ENCODE data around the gene MAD1L1.

Gene MAD1L1

DNA sequence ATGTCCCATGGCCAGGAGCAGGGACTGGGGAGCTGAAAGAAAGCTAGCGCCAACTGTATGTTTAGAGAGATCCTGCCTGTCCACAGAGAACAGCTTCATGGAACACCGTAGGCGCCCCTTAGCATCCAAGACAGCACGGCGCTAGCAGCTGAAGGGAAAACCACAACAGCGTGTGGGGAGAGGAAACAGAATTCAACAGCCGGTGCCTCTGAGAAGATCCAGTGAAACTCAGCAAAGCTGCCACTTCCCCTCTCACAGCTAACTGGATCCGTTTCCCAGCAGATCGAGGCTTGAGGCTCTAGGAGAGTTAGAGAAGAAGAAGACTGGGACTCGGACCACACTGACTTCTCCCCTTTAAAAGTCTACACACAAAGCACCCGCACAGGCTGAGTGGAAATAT lies 145.0 kb downstream of the MAD1L1 start:
- Histone ChIP-seq H4K20me1 (ENCODE audit: control insufficient read depth, insufficient read depth, low read depth, low read length) (peaks cover 4% of the 10 kb centered on the region; the same call in 1 of the 2 replicates), H3F3A (ENCODE audit: control insufficient read depth, insufficient read depth) (no peaks in the 10 kb centered on the region), H3K27me3 (ENCODE audit: control insufficient read depth, low read length) (no peaks in the 10 kb centered on the region), H3K9me3 (ENCODE audit: control insufficient read depth, insufficient read depth, low read length) (no peaks in the 10 kb centered on the region), H3K4me3 (ENCODE audit: low read length) (no peak overlapping the region), H3K4me1 (ENCODE audit: control insufficient read depth, low read length) (no peaks in the 10 kb centered on the region), H3K27ac (ENCODE audit: low read depth, low read length) (no peak overlapping the region), H3K36me3 (ENCODE audit: control insufficient read depth, low read length) (peaks cover 8% of the 10 kb centered on the region; the same call in 1 of the 2 replicates), H3K9me2 (replicated peaks; ENCODE audit: control insufficient read depth, low read length) (no peaks in the 10 kb centered on the region), H3K79me2 (ENCODE audit: control insufficient read depth, low read length) (no peaks in the 10 kb centered on the region), H3K4me2 (ENCODE audit: low read length) (no peak overlapping the region)
- TF ChIP-seq EZH2phosphoT487 (IDR thresholded peaks at IDR 0.05; ENCODE audit: borderline replicate concordance, low read length), result no peak
- TF ChIP-seq, protein P1, sequence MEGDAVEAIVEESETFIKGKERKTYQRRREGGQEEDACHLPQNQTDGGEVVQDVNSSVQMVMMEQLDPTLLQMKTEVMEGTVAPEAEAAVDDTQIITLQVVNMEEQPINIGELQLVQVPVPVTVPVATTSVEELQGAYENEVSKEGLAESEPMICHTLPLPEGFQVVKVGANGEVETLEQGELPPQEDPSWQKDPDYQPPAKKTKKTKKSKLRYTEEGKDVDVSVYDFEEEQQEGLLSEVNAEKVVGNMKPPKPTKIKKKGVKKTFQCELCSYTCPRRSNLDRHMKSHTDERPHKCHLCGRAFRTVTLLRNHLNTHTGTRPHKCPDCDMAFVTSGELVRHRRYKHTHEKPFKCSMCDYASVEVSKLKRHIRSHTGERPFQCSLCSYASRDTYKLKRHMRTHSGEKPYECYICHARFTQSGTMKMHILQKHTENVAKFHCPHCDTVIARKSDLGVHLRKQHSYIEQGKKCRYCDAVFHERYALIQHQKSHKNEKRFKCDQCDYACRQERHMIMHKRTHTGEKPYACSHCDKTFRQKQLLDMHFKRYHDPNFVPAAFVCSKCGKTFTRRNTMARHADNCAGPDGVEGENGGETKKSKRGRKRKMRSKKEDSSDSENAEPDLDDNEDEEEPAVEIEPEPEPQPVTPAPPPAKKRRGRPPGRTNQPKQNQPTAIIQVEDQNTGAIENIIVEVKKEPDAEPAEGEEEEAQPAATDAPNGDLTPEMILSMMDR (IDR thresholded peaks at IDR 0.05; ENCODE audit: low read depth, low read length, poor library complexity, severe bottlenecking), result no peak

DNA sequence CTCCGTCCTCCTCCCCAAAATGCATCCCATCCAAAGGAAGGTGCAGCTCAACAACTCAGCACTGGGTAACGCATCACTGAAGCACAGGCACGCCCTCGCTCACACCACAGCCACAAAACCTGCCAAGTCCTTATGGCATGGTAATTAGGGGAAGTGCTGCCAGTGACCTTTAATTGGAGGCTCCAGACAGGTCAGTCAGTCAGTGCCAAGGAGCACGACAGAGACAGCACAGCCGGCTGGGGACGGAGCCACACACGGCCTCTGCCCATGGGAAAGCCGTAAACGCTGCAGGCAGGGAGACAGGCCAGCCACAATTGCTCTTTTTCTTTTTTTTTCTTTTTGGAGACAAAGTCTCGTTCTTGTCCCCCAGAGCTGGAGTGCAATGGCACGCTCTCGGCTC lies 146.5 kb downstream of the MAD1L1 start:
- no peaks in the 10 kb centered on the region for H3F3A ChIP-seq (ENCODE audit: control insufficient read depth, insufficient read depth)
- H3K9me3 ChIP-seq (ENCODE audit: control insufficient read depth, insufficient read depth, low read length), result no peaks in the 10 kb centered on the region
- no peak overlapping the region for H3K4me3 ChIP-seq (ENCODE audit: low read length)
- no peaks in the 10 kb centered on the region for H3K79me2 ChIP-seq (ENCODE audit: control insufficient read depth, low read length)
- no peaks in the 10 kb centered on the region for H3K9me2 ChIP-seq (replicated peaks; ENCODE audit: control insufficient read depth, low read length)
- H4K20me1 ChIP-seq (ENCODE audit: control insufficient read depth, insufficient read depth, low read depth, low read length), result peaks cover 4% of the 10 kb centered on the region; the same call in 1 of the 2 replicates
- no peaks in the 10 kb centered on the region for H3K4me1 ChIP-seq (ENCODE audit: control insufficient read depth, low read length)
- TF ChIP-seq, protein P1 (IDR thresholded peaks at IDR 0.05; ENCODE audit: low read depth, low read length, poor library complexity, severe bottlenecking), result no peak
- no peak for TF ChIP-seq EZH2phosphoT487 (IDR thresholded peaks at IDR 0.05; ENCODE audit: borderline replicate concordance, low read length)
- H3K36me3 ChIP-seq (ENCODE audit: control insufficient read depth, low read length), result peaks cover 8% of the 10 kb centered on the region; the same call in 1 of the 2 replicates
- no peak overlapping the region for H3K4me2 ChIP-seq (ENCODE audit: low read length)
- no peak overlapping the region for H3K27ac ChIP-seq (ENCODE audit: low read depth, low read length)
- no peaks in the 10 kb centered on the region for H3K27me3 ChIP-seq (ENCODE audit: control insufficient read depth, low read length)

DNA sequence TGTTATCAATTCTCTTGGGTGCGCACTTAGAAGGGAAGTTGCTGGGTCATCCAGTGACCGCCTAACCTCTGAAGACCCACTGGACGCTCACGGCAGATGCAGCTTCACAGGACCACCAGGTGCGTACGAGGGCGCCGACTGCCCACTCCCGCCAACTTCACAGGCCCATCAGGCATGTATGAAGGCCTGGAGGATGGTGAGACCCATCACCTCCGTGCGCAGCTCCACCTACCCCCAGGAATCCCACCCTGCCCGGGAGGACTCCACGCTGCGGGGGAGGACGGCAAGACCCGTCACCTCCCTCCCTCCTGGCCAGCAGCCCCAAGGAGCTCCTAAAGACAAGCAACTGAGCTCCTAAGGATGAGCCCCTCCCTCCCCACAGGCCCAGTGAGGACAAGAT lies 146.9 kb downstream of the MAD1L1 start:
- no peak for TF ChIP-seq EZH2phosphoT487 (IDR thresholded peaks at IDR 0.05; ENCODE audit: borderline replicate concordance, low read length)
- TF ChIP-seq, protein P1 (IDR thresholded peaks at IDR 0.05; ENCODE audit: low read depth, low read length, poor library complexity, severe bottlenecking), result no peak
- Histone ChIP-seq H3K79me2 (ENCODE audit: control insufficient read depth, low read length) (no peaks in the 10 kb centered on the region), H3K9me2 (replicated peaks; ENCODE audit: control insufficient read depth, low read length) (no peaks in the 10 kb centered on the region), H4K20me1 (ENCODE audit: control insufficient read depth, insufficient read depth, low read depth, low read length) (peaks cover 4% of the 10 kb centered on the region; the same call in 1 of the 2 replicates), H3K4me1 (ENCODE audit: control insufficient read depth, low read length) (no peaks in the 10 kb centered on the region), H3F3A (ENCODE audit: control insufficient read depth, insufficient read depth) (no peaks in the 10 kb centered on the region), H3K4me2 (ENCODE audit: low read length) (no peak overlapping the region), H3K27me3 (ENCODE audit: control insufficient read depth, low read length) (no peaks in the 10 kb centered on the region), H3K36me3 (ENCODE audit: control insufficient read depth, low read length) (peaks cover 8% of the 10 kb centered on the region; the same call in 1 of the 2 replicates), H3K27ac (ENCODE audit: low read depth, low read length) (no peak overlapping the region), H3K4me3 (ENCODE audit: low read length) (no peak overlapping the region), H3K9me3 (ENCODE audit: control insufficient read depth, insufficient read depth, low read length) (no peaks in the 10 kb centered on the region)
